ENCODE data around the gene TTC39A.

DNA sequence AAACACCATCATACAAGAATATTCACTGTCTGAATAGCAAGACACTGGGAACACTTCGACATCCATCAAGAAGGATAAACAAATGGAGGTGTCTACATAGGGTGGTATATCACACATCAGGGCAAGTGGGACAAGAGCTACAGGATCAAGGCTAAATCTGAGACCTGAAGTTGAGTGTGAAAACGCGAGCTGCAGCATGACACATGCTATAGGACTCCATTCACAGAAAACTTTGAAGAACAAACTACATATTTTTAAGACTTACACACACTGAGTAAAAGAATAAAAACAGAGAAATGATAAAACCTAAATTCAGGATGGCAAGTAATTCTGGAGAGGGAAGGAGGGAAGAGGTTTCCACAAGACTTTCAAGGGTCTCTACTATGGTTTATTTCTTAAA, 2.1 kb downstream of the TTC39A start:
- TF ChIP-seq POLR2A (IDR thresholded peaks at IDR 0.05) = no peak
- TF ChIP-seq, protein P1, sequence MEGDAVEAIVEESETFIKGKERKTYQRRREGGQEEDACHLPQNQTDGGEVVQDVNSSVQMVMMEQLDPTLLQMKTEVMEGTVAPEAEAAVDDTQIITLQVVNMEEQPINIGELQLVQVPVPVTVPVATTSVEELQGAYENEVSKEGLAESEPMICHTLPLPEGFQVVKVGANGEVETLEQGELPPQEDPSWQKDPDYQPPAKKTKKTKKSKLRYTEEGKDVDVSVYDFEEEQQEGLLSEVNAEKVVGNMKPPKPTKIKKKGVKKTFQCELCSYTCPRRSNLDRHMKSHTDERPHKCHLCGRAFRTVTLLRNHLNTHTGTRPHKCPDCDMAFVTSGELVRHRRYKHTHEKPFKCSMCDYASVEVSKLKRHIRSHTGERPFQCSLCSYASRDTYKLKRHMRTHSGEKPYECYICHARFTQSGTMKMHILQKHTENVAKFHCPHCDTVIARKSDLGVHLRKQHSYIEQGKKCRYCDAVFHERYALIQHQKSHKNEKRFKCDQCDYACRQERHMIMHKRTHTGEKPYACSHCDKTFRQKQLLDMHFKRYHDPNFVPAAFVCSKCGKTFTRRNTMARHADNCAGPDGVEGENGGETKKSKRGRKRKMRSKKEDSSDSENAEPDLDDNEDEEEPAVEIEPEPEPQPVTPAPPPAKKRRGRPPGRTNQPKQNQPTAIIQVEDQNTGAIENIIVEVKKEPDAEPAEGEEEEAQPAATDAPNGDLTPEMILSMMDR (IDR thresholded peaks at IDR 0.05) = no peak

Data from vagina (tissue), 2 donors.